HCT116 (cell line): Measurements from ENCODE around the gene WASF2. TPM values are rescaled to one million over a fixed set of nuclear protein-coding genes. Genes with fewer than 3 reads are reported as not detected.
A peak's percentile ranks its signal among the peaks of the same experiment; 100 is the strongest.

ENCODE experiments used
- ATAC-seq: fragments of 200-7000 bp; cut with Tn5 transposase; 2 replicates; pipeline ENCODE4 v1.9.1; 2020; ENCODE audit warnings: mild to moderate bottlenecking, moderate library complexity
- BruUV-seq: library from RNA; stranded (reverse); fragments of 400-500 nt; replicated peaks from 2 replicates; lab custom pipeline; 2021; lab: Mats Ljungman, UMichigan
- CTCF ChIA-PET: fragments of 300-600 bp; sonication (Branson Sonifier 250); formaldehyde crosslinking; loops from one replicate; lab custom pipeline; 2021; ENCODE audit warnings: antibody characterized with exemption; lab: Charles Lee
- POLR2A ChIA-PET: fragments of 300-600, 350-600 bp; sonication (Branson Sonifier 250); formaldehyde crosslinking; loops from one replicate; lab custom pipeline; 2021; ENCODE audit warnings: antibody characterized with exemption; lab: Charles Lee
- RAD21 ChIA-PET, 2 experiments: fragments of 300-600 bp; sonication (Branson Sonifier 250); formaldehyde crosslinking; loops; one replicate each; lab custom pipeline; 2023; ENCODE audit warnings: low total read pairs in 2 of 2; ENCODE audit not compliant: uncharacterized antibody in 2 of 2, unreplicated experiment in 2 of 2, low non-redundant PET in 1 of 2; lab: Charles Lee
- DNase-seq: peaks from one replicate; pipeline ENCODE4 v3.0.0-alpha.2; 2010; ENCODE audit warnings: low read depth, low spot score
- H2AFZ ChIP-seq: fragments of 200-600 bp; shearing (Covaris generic), sonication (generic); 2 replicates; pipeline ENCODE4 v1.6.1; 2017; ENCODE audit warnings: low read depth, mixed run types, mixed read lengths, antibody characterized with exemption, low read length; ENCODE audit not compliant: poor library complexity, severe bottlenecking
- H3K27ac ChIP-seq: 2 replicates; pipeline ENCODE4 v1.5.1; 2012; ENCODE audit warnings: low read depth, low read length
- H3K27me3 ChIP-seq: fragments of 200-600 bp; sonication (generic); 2 replicates; pipeline ENCODE4 v1.6.1; 2016; ENCODE audit warnings: mixed run types, low read length, mixed read lengths; ENCODE audit not compliant: insufficient read depth
- H3K36me3 ChIP-seq, 2 experiments: fragments of 200-500 bp in 1 of 2; fragments of 200-600 bp in 1 of 2; sonication (Bioruptor generic) in 1 of 2; sonication (generic) in 1 of 2; 2 replicates each; pipeline versions ENCODE4 v1.5.1 to v1.6.1; 2014 to 2016; ENCODE audit warnings: low read length in 2 of 2, inconsistent platforms in 1 of 2, mixed read lengths in 1 of 2, mixed run types in 1 of 2; ENCODE audit not compliant: insufficient read depth in 2 of 2, control insufficient read depth in 1 of 2
- H3K4me1 ChIP-seq, 2 experiments: fragments of 200-600 bp in 1 of 2; sonication (generic) in 1 of 2; 2 replicates each; pipeline versions ENCODE4 v1.5.1 to v1.6.1; 2012 to 2017; ENCODE audit warnings: low read length in 2 of 2, inconsistent platforms in 1 of 2, mild to moderate bottlenecking in 1 of 2, mixed read lengths in 1 of 2, mixed run types in 1 of 2, moderate library complexity in 1 of 2; ENCODE audit not compliant: insufficient read depth in 2 of 2, control insufficient read depth in 1 of 2
- H3K4me2 ChIP-seq: fragments of 200-600 bp; sonication (generic); 2 replicates; pipeline ENCODE4 v1.6.1; 2017; ENCODE audit warnings: mixed run types, low read length, mixed read lengths
- H3K4me3 ChIP-seq, 2 experiments: fragments of 200-600 bp in 1 of 2; sonication (generic) in 1 of 2; replicated peaks in 1 of 2; 2 replicates each; pipeline ENCODE4 v1.5.1; 2011 to 2016; ENCODE audit warnings: low read length in 2 of 2, control low read depth in 1 of 2, low read depth in 1 of 2, mild to moderate bottlenecking in 1 of 2, mixed read lengths in 1 of 2, mixed run types in 1 of 2
- H3K79me2 ChIP-seq: fragments of 200-600 bp; sonication (generic); 2 replicates; pipeline ENCODE4 v1.6.1; 2017; ENCODE audit warnings: mild to moderate bottlenecking, mixed run types, low read length, moderate library complexity, mixed read lengths; ENCODE audit not compliant: insufficient read depth
- H3K9ac ChIP-seq: fragments of 200-600 bp; sonication (generic); 2 replicates; pipeline ENCODE4 v1.6.1; 2016; ENCODE audit warnings: low read length, mixed read lengths
- H3K9me2 ChIP-seq: fragments of 200-600 bp; sonication (generic), shearing (Covaris generic); 2 replicates; pipeline ENCODE4 v1.6.1; 2017; ENCODE audit warnings: mixed run types, mild to moderate bottlenecking, moderate library complexity; ENCODE audit not compliant: insufficient read depth
- H3K9me3 ChIP-seq, 2 experiments: fragments of 200-500 bp in 1 of 2; fragments of 200-600 bp in 1 of 2; sonication (Bioruptor generic) in 1 of 2; sonication (generic) in 1 of 2; 2 replicates each; pipeline ENCODE4 v1.6.1; 2014 to 2017; ENCODE audit warnings: low read length in 2 of 2, mixed read lengths in 2 of 2, inconsistent platforms in 1 of 2, low read depth in 1 of 2, mild to moderate bottlenecking in 1 of 2, mixed run types in 1 of 2, moderate library complexity in 1 of 2; ENCODE audit not compliant: control insufficient read depth in 1 of 2, insufficient read depth in 1 of 2
- H4K20me1 ChIP-seq: fragments of 200-600 bp; sonication (generic), shearing (Covaris generic); 2 replicates; pipeline ENCODE4 v1.6.1; 2017; ENCODE audit warnings: mixed run types, mild to moderate bottlenecking, moderate library complexity; ENCODE audit not compliant: insufficient read depth
- POLR2AphosphoS5 ChIP-seq: IDR thresholded peaks from 2 replicates; pipeline ENCODE4 v1.6.1; 2011; ENCODE audit warnings: mild to moderate bottlenecking, low read depth, low read length, moderate library complexity
- SIN3A ChIP-seq: IDR thresholded peaks from 2 replicates; pipeline ENCODE4 v1.6.1; 2012; ENCODE audit warnings: low read depth
- SRF ChIP-seq: IDR thresholded peaks from 2 replicates; pipeline ENCODE4 v1.6.1; 2012; ENCODE audit warnings: low read depth
- intact Hi-C: fragments of 100-400 bp; cut with micrococcal nuclease; formaldehyde crosslinking; loops from 2 replicates; pipeline ENCODE4 v1.10.0; 2022
- total RNA-seq: library from RNA; stranded (reverse); gene quantifications from one replicate; pipeline ENCODE4 v1.2.1, GENCODE V29; 2021; ENCODE audit not compliant: unreplicated experiment
- TF ChIP-seq, protein P1 (sequence below), 3 experiments: fragments of 200-600 bp in 1 of 3; sonication (generic) in 1 of 3; IDR thresholded peaks in 2 of 3; conservative IDR thresholded peaks in 1 of 3; 2 replicates each; pipeline ENCODE4 v1.5.1; 2012 to 2017; ENCODE audit warnings: low read depth in 2 of 3, low read length in 2 of 3, antibody characterized with exemption in 1 of 3, borderline replicate concordance in 1 of 3, control low read depth in 1 of 3, mild to moderate bottlenecking in 1 of 3, mixed read lengths in 1 of 3, mixed run types in 1 of 3, moderate library complexity in 1 of 3; ENCODE audit not compliant: insufficient read depth in 1 of 3

The WASF2 gene
- total RNA-seq, 1 experiment from 2014 or later, result 111 TPM

DNA sequence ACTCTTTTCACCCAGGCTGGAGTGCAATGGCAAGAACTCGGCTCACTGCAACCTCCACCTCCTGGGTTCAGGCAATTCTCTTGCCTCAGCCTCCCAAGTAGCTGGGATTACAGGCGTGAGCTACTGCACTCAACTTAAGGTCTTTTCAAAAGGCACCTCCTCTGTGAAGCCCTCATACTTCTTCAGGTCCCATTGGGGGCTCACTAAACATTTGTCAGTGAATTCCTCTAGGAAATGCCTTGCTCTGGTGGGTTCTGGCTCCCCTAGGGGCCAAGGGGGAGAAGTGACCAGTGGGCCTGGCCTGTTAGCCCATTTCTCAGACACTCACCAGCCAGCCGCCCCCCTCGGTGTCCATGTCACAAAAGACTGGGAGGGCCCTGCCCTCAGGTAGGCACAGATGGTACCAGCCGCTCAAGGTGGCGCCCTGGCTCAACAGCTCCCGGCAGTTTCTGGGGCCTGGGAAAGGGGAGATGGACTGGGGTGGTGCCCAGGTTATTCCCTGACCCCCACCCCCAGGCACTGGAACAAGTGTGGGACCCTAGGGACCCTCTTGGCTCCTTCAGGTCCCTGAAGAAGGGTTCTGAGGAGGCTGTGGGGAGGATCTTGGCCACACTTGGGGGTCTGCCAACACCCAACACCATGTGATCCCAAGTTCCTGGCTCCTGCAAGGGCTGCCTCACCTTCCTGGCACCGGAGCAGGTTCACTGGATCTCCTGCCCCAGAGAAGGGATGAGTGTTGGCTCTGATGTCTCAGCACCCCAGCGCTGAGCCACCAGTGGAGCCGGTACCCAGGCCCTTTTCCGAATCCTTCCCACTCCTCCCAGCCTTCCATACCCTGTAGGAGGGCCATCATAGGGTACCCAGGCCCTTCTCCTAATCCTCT is 116.9 kb downstream of the WASF2 start:
- H4K20me1 ChIP-seq, result no peaks in the 10 kb centered on the region
- H3K9me2 ChIP-seq, result no peaks in the 10 kb centered on the region
- no peak overlapping the region; the same call in 1 of the 2 replicates for H3K27ac ChIP-seq
- no peak overlapping the region for H3K4me3 ChIP-seq
- ChIA-PET RAD21 (no interaction called here), CTCF (interaction anchor here (0.6 to 1.2 kb wide), 2 partner anchors 18 to 20 kb away, joined by 3 read pairs; no protein-coding TSS in a partner anchor), POLR2A (no interaction called here)
- no peaks in the 10 kb centered on the region for H3K36me3 ChIP-seq
- intact Hi-C loops, result no loop called here
- H2AFZ ChIP-seq, result no peak overlapping the region
- H3K9me3 ChIP-seq, result no peaks in the 10 kb centered on the region
- ATAC-seq, result peak; percentile 77
- H3K79me2 ChIP-seq, result no peaks in the 10 kb centered on the region
- BruUV-seq, result no TSS peak
- TF ChIP-seq SIN3A, result no peak
- TF ChIP-seq SRF, result no peak
- TF ChIP-seq POLR2AphosphoS5, result no peak
- TF ChIP-seq, protein P1, sequence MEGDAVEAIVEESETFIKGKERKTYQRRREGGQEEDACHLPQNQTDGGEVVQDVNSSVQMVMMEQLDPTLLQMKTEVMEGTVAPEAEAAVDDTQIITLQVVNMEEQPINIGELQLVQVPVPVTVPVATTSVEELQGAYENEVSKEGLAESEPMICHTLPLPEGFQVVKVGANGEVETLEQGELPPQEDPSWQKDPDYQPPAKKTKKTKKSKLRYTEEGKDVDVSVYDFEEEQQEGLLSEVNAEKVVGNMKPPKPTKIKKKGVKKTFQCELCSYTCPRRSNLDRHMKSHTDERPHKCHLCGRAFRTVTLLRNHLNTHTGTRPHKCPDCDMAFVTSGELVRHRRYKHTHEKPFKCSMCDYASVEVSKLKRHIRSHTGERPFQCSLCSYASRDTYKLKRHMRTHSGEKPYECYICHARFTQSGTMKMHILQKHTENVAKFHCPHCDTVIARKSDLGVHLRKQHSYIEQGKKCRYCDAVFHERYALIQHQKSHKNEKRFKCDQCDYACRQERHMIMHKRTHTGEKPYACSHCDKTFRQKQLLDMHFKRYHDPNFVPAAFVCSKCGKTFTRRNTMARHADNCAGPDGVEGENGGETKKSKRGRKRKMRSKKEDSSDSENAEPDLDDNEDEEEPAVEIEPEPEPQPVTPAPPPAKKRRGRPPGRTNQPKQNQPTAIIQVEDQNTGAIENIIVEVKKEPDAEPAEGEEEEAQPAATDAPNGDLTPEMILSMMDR (IDR thresholded peaks at IDR 0.05 in 2 of 3, conservative IDR thresholded peaks at IDR 0.05 in 1 of 3; ENCODE audit: borderline replicate concordance in 1 of 3, insufficient read depth in 1 of 3, low read depth in 2 of 3, low read length in 2 of 3), result peak in 2 of 3 experiments; percentile 59 to 63; a peak in 4 of 6 replicates
- no peak overlapping the region for H3K9ac ChIP-seq
- no peaks in the 10 kb centered on the region for H3K27me3 ChIP-seq
- no peaks in the 10 kb centered on the region; a peak in 2 of 4 replicates for H3K4me1 ChIP-seq
- DNase-seq, result no peak
- H3K4me2 ChIP-seq, result no peak overlapping the region
